Bronchial epithelial cell (primary cell): ENCODE results near the gene RPIA. TPM values are rescaled to one million over a fixed set of nuclear protein-coding genes. Genes with fewer than 3 reads are reported as not detected.

Experiments
- DNase-seq: peaks from one replicate; pipeline ENCODE4 v3.0.0-alpha.2; 2010; ENCODE audit warnings: low read depth
- FAIRE-seq: peaks from 2 replicates; lab custom pipeline; 2011; peaks lifted over from hg19 to GRCh38; lab: Jason Lieb, UNC
- H3K27me3 ChIP-seq: 2 replicates; pipeline ENCODE4 v1.5.1; 2011; ENCODE audit warnings: low read length; ENCODE audit not compliant: control insufficient read depth, insufficient read depth
- H3K36me3 ChIP-seq: 2 replicates; pipeline ENCODE4 v1.5.1; 2011; ENCODE audit warnings: low read length; ENCODE audit not compliant: control insufficient read depth, insufficient read depth
- H3K4me3 ChIP-seq: 2 replicates; pipeline ENCODE4 v1.5.1; 2011; ENCODE audit warnings: mild to moderate bottlenecking, low read depth, low read length, control low read depth
- CTCF ChIP-seq: IDR thresholded peaks from 2 replicates; pipeline ENCODE4 v1.5.1; 2011; ENCODE audit warnings: mild to moderate bottlenecking, moderate library complexity, low read length, control low read depth, inconsistent platforms; ENCODE audit not compliant: insufficient read depth, severe bottlenecking
- total RNA-seq: library from RNA; depleted of rRNA; stranded (reverse); fragments of >200 nt; gene quantifications from 2 replicates; pipeline ENCODE4 v1.2.1, GENCODE V29; 2014

RPIA gene
- total RNA-seq, 1 donor from 2014 or later, result 6.3 TPM

GRCh38 chr2:88697370-88698026 is 6.0 kb downstream of the RPIA start:
- FAIRE-seq (no peak), DNase-seq (no peak)
- H3K27me3 ChIP-seq, result no peaks in the 10 kb centered on the region
- no peak for TF ChIP-seq CTCF
- H3K4me3 ChIP-seq, result no peak overlapping the region
- H3K36me3 ChIP-seq, result peaks cover 2% of the 10 kb centered on the region

- Histone ChIP-seq H3K27me3 (no peaks in the 10 kb centered on the region), H3K36me3 (peaks cover 3% of the 10 kb centered on the region), H3K4me3 (no peak overlapping the region)
- DNase-seq, result no peak
- no peak for FAIRE-seq
- TF ChIP-seq CTCF, result no peak
These were observed 6.5 kb downstream of the RPIA start for GRCh38 chr2:88698027-88698413.

- Histone ChIP-seq H3K27me3 (no peaks in the 10 kb centered on the region), H3K36me3 (peaks cover 3% of the 10 kb centered on the region), H3K4me3 (no peak overlapping the region)
- no peak for TF ChIP-seq CTCF
- no peak for FAIRE-seq
- peak; percentile 15 for DNase-seq
These were observed 7.2 kb downstream of the RPIA start for GRCh38 chr2:88698498-88699233.

GRCh38 chr2:88707003-88707402 is 15.5 kb downstream of the RPIA start:
- Histone ChIP-seq H3K4me3 (no peak overlapping the region), H3K27me3 (no peaks in the 10 kb centered on the region), H3K36me3 (peaks cover 3% of the 10 kb centered on the region)
- TF ChIP-seq CTCF, result no peak
- DNase-seq (no peak), FAIRE-seq (no peak)

GRCh38 chr2:88709181-88709631 is 17.7 kb downstream of the RPIA start:
- no peaks in the 10 kb centered on the region for H3K27me3 ChIP-seq
- no peak for TF ChIP-seq CTCF
- H3K4me3 ChIP-seq, result no peak overlapping the region
- H3K36me3 ChIP-seq, result peaks cover 1% of the 10 kb centered on the region
- DNase-seq (peak; percentile 81), FAIRE-seq (no peak)
